PFSK-1 (cell line): Measurements from ENCODE around the gene PPP2R2B.

Source experiments
- POLR2AphosphoS5 ChIP-seq: IDR thresholded peaks from 2 replicates; pipeline ENCODE4 v1.6.1; 2012; ENCODE audit warnings: low read depth, mild to moderate bottlenecking, control low read depth, low read length, moderate library complexity
- SIN3A ChIP-seq: IDR thresholded peaks from 2 replicates; pipeline ENCODE4 v1.6.1; 2012; ENCODE audit warnings: mild to moderate bottlenecking, low read length, moderate library complexity, borderline replicate concordance; ENCODE audit not compliant: insufficient read depth
- TAF1 ChIP-seq: IDR thresholded peaks from 2 replicates; pipeline ENCODE4 v1.6.1; 2012; ENCODE audit warnings: low read length, control low read depth, borderline replicate concordance; ENCODE audit not compliant: insufficient read depth
- TF ChIP-seq, protein P1 (sequence below), 2 experiments: IDR thresholded peaks; 2 replicates each; pipeline versions ENCODE4 v1.6.1 to v1.8.0; 2011 to 2012; ENCODE audit warnings: low read depth in 2 of 2, low read length in 2 of 2, control low read depth in 1 of 2, inconsistent platforms in 1 of 2, mild to moderate bottlenecking in 1 of 2, moderate library complexity in 1 of 2; ENCODE audit not compliant: insufficient read depth in 1 of 2

DNA sequence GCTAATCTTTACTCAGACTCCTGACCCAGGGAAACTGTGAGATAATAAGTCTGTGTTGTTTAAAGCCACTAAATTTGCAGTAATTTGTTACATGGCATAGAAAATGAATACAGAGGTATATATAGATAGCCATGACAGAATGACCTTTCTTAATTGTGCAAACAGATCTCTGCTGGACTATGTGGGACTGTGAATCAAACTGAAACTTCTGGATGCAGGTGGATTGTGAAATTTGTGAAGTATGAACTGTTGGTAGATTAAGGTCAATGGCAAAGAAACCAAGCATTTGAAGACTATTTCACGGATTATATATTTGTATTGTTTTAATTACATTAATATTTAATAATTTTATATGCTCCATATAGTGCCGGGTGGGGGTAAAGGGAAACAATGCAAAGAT is 310.4 kb downstream of the PPP2R2B start:
- TF ChIP-seq, protein P1, sequence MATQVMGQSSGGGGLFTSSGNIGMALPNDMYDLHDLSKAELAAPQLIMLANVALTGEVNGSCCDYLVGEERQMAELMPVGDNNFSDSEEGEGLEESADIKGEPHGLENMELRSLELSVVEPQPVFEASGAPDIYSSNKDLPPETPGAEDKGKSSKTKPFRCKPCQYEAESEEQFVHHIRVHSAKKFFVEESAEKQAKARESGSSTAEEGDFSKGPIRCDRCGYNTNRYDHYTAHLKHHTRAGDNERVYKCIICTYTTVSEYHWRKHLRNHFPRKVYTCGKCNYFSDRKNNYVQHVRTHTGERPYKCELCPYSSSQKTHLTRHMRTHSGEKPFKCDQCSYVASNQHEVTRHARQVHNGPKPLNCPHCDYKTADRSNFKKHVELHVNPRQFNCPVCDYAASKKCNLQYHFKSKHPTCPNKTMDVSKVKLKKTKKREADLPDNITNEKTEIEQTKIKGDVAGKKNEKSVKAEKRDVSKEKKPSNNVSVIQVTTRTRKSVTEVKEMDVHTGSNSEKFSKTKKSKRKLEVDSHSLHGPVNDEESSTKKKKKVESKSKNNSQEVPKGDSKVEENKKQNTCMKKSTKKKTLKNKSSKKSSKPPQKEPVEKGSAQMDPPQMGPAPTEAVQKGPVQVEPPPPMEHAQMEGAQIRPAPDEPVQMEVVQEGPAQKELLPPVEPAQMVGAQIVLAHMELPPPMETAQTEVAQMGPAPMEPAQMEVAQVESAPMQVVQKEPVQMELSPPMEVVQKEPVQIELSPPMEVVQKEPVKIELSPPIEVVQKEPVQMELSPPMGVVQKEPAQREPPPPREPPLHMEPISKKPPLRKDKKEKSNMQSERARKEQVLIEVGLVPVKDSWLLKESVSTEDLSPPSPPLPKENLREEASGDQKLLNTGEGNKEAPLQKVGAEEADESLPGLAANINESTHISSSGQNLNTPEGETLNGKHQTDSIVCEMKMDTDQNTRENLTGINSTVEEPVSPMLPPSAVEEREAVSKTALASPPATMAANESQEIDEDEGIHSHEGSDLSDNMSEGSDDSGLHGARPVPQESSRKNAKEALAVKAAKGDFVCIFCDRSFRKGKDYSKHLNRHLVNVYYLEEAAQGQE (IDR thresholded peaks at IDR 0.05; ENCODE audit: insufficient read depth in 1 of 2, low read depth in 2 of 2, low read length in 2 of 2): no peak
- TF ChIP-seq POLR2AphosphoS5 (no peak), SIN3A (no peak), TAF1 (no peak)
